Mammary epithelial cell (primary cell): ENCODE measurements around the gene GRAMD1C.
"Not testable (repeated sequence)": the region's sequence is repeated elsewhere in the genome, so short reads cannot be mapped to it uniquely, and the experiment has no call there.

Source experiments
- EZH2 ChIP-seq: IDR thresholded peaks from 2 replicates; pipeline ENCODE4 v1.6.1; 2012; ENCODE audit warnings: low read length, inconsistent platforms, borderline replicate concordance
- TF ChIP-seq, protein P1 (sequence below), 2 donors: IDR thresholded peaks in 1 of 2; conservative IDR thresholded peaks in 1 of 2; 2 replicates each; pipeline ENCODE4 v1.5.1; 2011 to 2012; ENCODE audit warnings: inconsistent platforms in 2 of 2, low read length in 2 of 2, mild to moderate bottlenecking in 2 of 2, control low read depth in 1 of 2, low read depth in 1 of 2; ENCODE audit not compliant: insufficient read depth in 1 of 2; ENCODE audit errors: extremely low read depth in 1 of 2

DNA sequence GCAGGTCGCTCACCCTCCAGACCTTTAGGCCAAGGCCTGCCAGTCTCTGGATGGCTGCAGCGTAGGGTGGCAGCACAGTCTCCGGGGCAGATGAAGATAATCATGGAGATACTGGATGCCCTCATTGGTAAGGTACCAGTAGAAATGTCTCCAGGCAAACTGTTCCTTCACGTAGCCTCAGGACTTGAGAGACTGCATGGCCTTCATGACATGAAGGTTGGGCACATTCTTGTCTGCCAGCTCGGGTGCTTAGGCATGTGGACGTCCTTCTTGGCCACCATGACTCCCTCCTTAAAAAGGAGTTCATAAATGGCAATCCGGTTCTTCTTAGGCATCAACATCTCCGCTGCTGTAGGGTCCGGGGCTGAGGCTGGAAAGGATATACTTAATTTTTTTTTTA lies 11.8 kb downstream of the GRAMD1C start:
- TF ChIP-seq, protein P1, sequence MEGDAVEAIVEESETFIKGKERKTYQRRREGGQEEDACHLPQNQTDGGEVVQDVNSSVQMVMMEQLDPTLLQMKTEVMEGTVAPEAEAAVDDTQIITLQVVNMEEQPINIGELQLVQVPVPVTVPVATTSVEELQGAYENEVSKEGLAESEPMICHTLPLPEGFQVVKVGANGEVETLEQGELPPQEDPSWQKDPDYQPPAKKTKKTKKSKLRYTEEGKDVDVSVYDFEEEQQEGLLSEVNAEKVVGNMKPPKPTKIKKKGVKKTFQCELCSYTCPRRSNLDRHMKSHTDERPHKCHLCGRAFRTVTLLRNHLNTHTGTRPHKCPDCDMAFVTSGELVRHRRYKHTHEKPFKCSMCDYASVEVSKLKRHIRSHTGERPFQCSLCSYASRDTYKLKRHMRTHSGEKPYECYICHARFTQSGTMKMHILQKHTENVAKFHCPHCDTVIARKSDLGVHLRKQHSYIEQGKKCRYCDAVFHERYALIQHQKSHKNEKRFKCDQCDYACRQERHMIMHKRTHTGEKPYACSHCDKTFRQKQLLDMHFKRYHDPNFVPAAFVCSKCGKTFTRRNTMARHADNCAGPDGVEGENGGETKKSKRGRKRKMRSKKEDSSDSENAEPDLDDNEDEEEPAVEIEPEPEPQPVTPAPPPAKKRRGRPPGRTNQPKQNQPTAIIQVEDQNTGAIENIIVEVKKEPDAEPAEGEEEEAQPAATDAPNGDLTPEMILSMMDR (conservative IDR thresholded peaks at IDR 0.05 in 1 of 2, IDR thresholded peaks at IDR 0.05 in 1 of 2; ENCODE audit: extremely low read depth in 1 of 2, insufficient read depth in 1 of 2, low read depth in 1 of 2, low read length in 2 of 2), result not testable (repeated sequence)
- TF ChIP-seq EZH2, result not testable (repeated sequence)
